Left ventricle myocardium inferior (tissue), 1 donor: Measurements from ENCODE around the gene PCYOX1L. TPM values are rescaled to one million over a fixed set of nuclear protein-coding genes. Genes with fewer than 3 reads are reported as not detected.

Source experiments
- DNase-seq: peaks from one replicate; pipeline ENCODE4 v3.0.0-alpha.2; 2020
- H3K27ac ChIP-seq: fragments of 200-600 bp; replicated peaks from 2 replicates; pipeline ENCODE4 v1.8.0; 2021
- H3K27me3 ChIP-seq: fragments of 200-600 bp; 2 replicates; pipeline ENCODE4 v1.8.0; 2021; ENCODE audit warnings: low read depth
- H3K36me3 ChIP-seq: fragments of 200-600 bp; 2 replicates; pipeline ENCODE4 v1.8.0; 2021
- H3K4me1 ChIP-seq: fragments of 200-600 bp; 2 replicates; pipeline ENCODE4 v1.8.0; 2021
- H3K4me3 ChIP-seq: fragments of 200-600 bp; 2 replicates; pipeline ENCODE4 v1.8.0; 2021; ENCODE audit warnings: mild to moderate bottlenecking, moderate library complexity
- H3K9me3 ChIP-seq: fragments of 200-600 bp; replicated peaks from 2 replicates; pipeline ENCODE4 v1.8.0; 2021
- CTCF ChIP-seq: fragments of 200-600 bp; IDR thresholded peaks from 2 replicates; pipeline ENCODE4 v1.8.0; 2021; ENCODE audit warnings: antibody characterized with exemption, mild to moderate bottlenecking, borderline replicate concordance
- intact Hi-C: fragments of 100-400 bp; cut with micrococcal nuclease; formaldehyde crosslinking; loops from one replicate; pipeline ENCODE4 v1.11.0; 2022
- total RNA-seq: library from RNA; stranded (reverse); fragmentation: NEBNext Ultra II Directional; extraction: Animal tissue kit (Norgen Biotek cat#: 25700); gene quantifications from one replicate; pipeline ENCODE4 v1.2.1, GENCODE V29; 2021
- donor health status: DM: no; HTN: yes; CAD: no; lungs with severe emphysema.

Gene PCYOX1L
- total RNA-seq, 1 donor from 2014 or later = 3.2 TPM

GRCh38 chr5:149345892-149346222 lies 12.0 kb upstream of the PCYOX1L start:
- H3K4me3 ChIP-seq = peak overlapping the region; percentile 74
- no peaks in the 10 kb centered on the region for H3K27me3 ChIP-seq
- peak overlapping the region; percentile 88 for H3K27ac ChIP-seq
- intact Hi-C loops = no loop called here
- TF ChIP-seq CTCF = no peak
- DNase-seq = no peak
- H3K36me3 ChIP-seq = peaks cover 38% of the 10 kb centered on the region
- peaks cover 44% of the 10 kb centered on the region for H3K4me1 ChIP-seq
- no peaks in the 10 kb centered on the region for H3K9me3 ChIP-seq

- no peaks in the 10 kb centered on the region for H3K9me3 ChIP-seq
- peaks cover 51% of the 10 kb centered on the region for H3K36me3 ChIP-seq
- peak overlapping the region; percentile 31 for H3K27ac ChIP-seq
- H3K27me3 ChIP-seq = no peaks in the 10 kb centered on the region
- no peak for DNase-seq
- peaks cover 58% of the 10 kb centered on the region for H3K4me1 ChIP-seq
- intact Hi-C loops = no loop called here
- H3K4me3 ChIP-seq = no peak overlapping the region
- TF ChIP-seq CTCF = no peak
Observed at GRCh38 chr5:149348518-149348917, 9.3 kb upstream of the PCYOX1L start.

DNA sequence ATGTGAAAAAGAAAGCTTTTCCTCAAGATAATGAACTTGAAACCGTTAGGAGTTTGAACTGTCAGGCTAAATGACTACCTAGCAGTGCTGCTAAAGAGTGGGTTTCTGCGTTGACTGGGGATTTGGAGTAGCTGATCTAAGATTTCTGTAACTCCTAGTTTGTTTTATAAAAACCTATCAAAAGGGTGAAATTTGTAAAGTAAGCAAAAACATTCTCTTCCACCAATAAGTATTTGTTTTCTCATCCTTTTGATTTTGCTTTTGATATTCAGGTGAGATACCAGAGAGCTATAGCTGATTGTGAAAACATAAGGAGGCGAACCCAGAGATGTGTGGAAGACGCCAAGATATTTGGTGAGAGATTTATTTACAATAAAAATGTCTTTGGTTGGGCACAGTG lies 8.5 kb upstream of the PCYOX1L start:
- H3K36me3 ChIP-seq = peaks cover 59% of the 10 kb centered on the region
- H3K27me3 ChIP-seq = no peaks in the 10 kb centered on the region
- H3K27ac ChIP-seq = peak overlapping the region; percentile 31
- H3K9me3 ChIP-seq = no peaks in the 10 kb centered on the region
- intact Hi-C loops = no loop called here
- DNase-seq = no peak
- no peak for TF ChIP-seq CTCF
- H3K4me1 ChIP-seq = peaks cover 56% of the 10 kb centered on the region
- no peak overlapping the region for H3K4me3 ChIP-seq

DNA sequence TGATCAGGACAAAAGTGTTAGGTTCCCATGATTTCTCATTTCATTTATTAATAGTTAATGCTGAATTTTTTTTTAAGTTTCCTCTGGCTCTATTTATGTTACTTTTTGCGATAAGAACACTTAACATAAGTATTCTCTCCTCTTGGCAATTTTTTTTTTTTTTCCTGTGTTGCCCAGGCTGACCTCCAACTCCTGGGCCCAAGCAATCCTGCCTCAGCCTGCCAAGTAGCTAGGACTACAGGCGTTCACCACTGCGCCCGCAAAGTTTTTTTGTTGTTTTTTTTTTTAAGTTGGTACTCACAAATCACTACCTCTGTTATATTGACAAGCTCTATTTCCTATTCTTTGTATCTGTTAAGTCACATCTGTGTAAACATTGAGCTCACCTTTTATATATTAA lies 5.7 kb upstream of the PCYOX1L start:
- Histone ChIP-seq H3K27me3 (no peaks in the 10 kb centered on the region), H3K4me1 (peaks cover 35% of the 10 kb centered on the region), H3K36me3 (peaks cover 67% of the 10 kb centered on the region), H3K9me3 (no peaks in the 10 kb centered on the region), H3K27ac (peak overlapping the region; percentile 53), H3K4me3 (no peak overlapping the region)
- no peak for TF ChIP-seq CTCF
- intact Hi-C loops = no loop called here
- DNase-seq = no peak

DNA sequence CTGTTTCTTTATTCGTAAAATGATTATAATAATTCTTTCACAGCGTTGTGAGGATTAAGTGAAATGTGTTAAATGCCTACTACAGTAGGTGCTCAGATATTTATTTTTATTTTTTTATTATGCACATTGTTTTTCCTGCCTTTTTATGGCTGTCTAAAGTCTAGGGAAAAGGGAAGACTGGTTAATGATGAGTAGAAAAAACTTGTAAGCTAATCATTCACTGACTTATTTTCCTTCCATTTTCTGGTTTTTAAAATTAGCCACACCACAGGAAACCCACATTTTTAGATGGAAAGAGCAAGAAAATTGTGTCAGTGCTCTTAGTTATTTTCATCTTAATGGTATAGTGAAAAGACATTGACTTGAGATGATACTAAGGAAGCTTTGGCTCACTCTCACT lies 3.9 kb upstream of the PCYOX1L start:
- Histone ChIP-seq H3K36me3 (peaks cover 57% of the 10 kb centered on the region), H3K9me3 (no peaks in the 10 kb centered on the region), H3K4me1 (peaks cover 33% of the 10 kb centered on the region), H3K27me3 (no peaks in the 10 kb centered on the region), H3K4me3 (no peak overlapping the region), H3K27ac (no peak overlapping the region)
- intact Hi-C loops = no loop called here
- no peak for TF ChIP-seq CTCF
- DNase-seq = no peak

DNA sequence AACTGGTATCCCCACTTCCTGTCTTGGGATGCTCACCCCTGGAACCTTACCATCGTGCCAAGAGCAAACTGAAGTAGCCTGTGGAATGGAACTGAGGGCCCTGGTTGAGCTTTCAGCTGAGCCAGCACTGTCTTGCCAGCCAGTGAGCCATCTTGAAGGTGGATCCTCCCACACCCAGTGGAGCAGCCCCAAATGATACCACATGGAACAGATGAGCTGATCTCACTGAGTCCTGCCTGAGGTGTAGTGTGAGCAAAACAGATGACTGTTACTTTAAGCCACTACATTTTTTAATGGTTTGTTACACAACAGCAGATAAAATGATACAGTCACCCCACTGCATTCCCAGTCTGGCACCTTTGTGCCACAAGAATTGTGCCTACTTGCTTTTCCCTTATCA lies 2.2 kb upstream of the PCYOX1L start:
- Histone ChIP-seq H3K36me3 (peaks cover 40% of the 10 kb centered on the region), H3K27me3 (no peaks in the 10 kb centered on the region), H3K27ac (no peak overlapping the region), H3K9me3 (no peaks in the 10 kb centered on the region), H3K4me3 (no peak overlapping the region), H3K4me1 (peaks cover 31% of the 10 kb centered on the region)
- intact Hi-C loops = no loop called here
- TF ChIP-seq CTCF = no peak
- no peak for DNase-seq
